OCI-LY1 (cell line): ENCODE measurements around the gene SLC6A9.

ENCODE experiments used
- H2AFZ ChIP-seq: fragments of 200-600 bp; sonication (generic), shearing (Covaris generic); 2 replicates; pipeline ENCODE4 v1.6.0; 2014; ENCODE audit warnings: antibody characterized with exemption, mild to moderate bottlenecking, low read length
- H3F3A ChIP-seq: fragments of 200-600 bp; sonication (generic), shearing (Covaris generic); 2 replicates; pipeline ENCODE4 v1.6.0; 2014; ENCODE audit warnings: mild to moderate bottlenecking, antibody characterized with exemption, low read length, moderate library complexity; ENCODE audit not compliant: insufficient read depth
- H3K27ac ChIP-seq: fragments of 200-600 bp; sonication (generic); 2 replicates; pipeline ENCODE4 v1.5.1; 2014; ENCODE audit warnings: low read length, mixed run types, mild to moderate bottlenecking, low read depth; ENCODE audit not compliant: poor library complexity, severe bottlenecking
- H3K27me3 ChIP-seq: fragments of 200-600 bp; sonication (generic); 2 replicates; pipeline ENCODE4 v1.6.0; 2014; ENCODE audit warnings: antibody characterized with exemption, mild to moderate bottlenecking, low read length, moderate library complexity; ENCODE audit not compliant: insufficient read depth
- H3K36me3 ChIP-seq: fragments of 200-600 bp; sonication (generic); 2 replicates; pipeline ENCODE4 v1.6.1; 2014; ENCODE audit warnings: mild to moderate bottlenecking, antibody characterized with exemption, low read length, moderate library complexity, mixed read lengths; ENCODE audit not compliant: insufficient read depth
- H3K4me1 ChIP-seq: fragments of 200-600 bp; sonication (generic); 2 replicates; pipeline ENCODE4 v1.5.1; 2014; ENCODE audit warnings: mild to moderate bottlenecking, low read length, moderate library complexity; ENCODE audit not compliant: insufficient read depth, severe bottlenecking
- H3K4me2 ChIP-seq: fragments of 200-600 bp; sonication (generic), shearing (Covaris generic); 2 replicates; pipeline ENCODE4 v1.6.1; 2014; ENCODE audit warnings: low read length
- H3K4me3 ChIP-seq: fragments of 200-600 bp; sonication (generic); 2 replicates; pipeline ENCODE4 v1.5.1; 2014; ENCODE audit warnings: low read length, low read depth, mild to moderate bottlenecking, mixed read lengths; ENCODE audit not compliant: poor library complexity, severe bottlenecking
- H3K79me2 ChIP-seq: fragments of 200-600 bp; shearing (Covaris generic); 2 replicates; pipeline ENCODE4 v1.6.1; 2016; ENCODE audit warnings: mixed run types, low read length, mixed read lengths; ENCODE audit not compliant: insufficient read depth
- H3K9ac ChIP-seq: fragments of 200-600 bp; sonication (generic), shearing (Covaris generic); 2 replicates; pipeline ENCODE4 v1.6.1; 2014; ENCODE audit warnings: mild to moderate bottlenecking, low read length, mixed read lengths
- H3K9me2 ChIP-seq: fragments of 200-600 bp; sonication (generic), shearing (Covaris generic); 2 replicates; pipeline ENCODE4 v1.6.1; 2014; ENCODE audit warnings: low read depth, mild to moderate bottlenecking, low read length, mixed read lengths
- H3K9me3 ChIP-seq: fragments of 200-600 bp; shearing (Covaris generic); 2 replicates; pipeline ENCODE4 v1.6.1; 2014; ENCODE audit warnings: low read length, mixed read lengths
- H4K20me1 ChIP-seq: fragments of 200-600 bp; sonication (generic), shearing (Covaris generic); 2 replicates; pipeline ENCODE4 v1.6.0; 2016; ENCODE audit warnings: mild to moderate bottlenecking, low read length; ENCODE audit not compliant: insufficient read depth
- EZH2 ChIP-seq: fragments of 200-600 bp; sonication (generic), shearing (Covaris generic); IDR thresholded peaks from 2 replicates; pipeline ENCODE4 v1.8.0; 2017; ENCODE audit warnings: borderline replicate concordance, mixed run types, mild to moderate bottlenecking, antibody characterized with exemption, low read length, moderate library complexity, mixed read lengths
- TF ChIP-seq, protein P1 (sequence below): fragments of 200-600 bp; sonication (generic), shearing (Covaris generic); IDR thresholded peaks from 2 replicates; pipeline ENCODE4 v1.5.1; 2017; ENCODE audit warnings: mild to moderate bottlenecking, antibody characterized with exemption, low read length, moderate library complexity, mixed read lengths

The SLC6A9 gene

GRCh38 chr1:44036409-44037139, 5.3 kb upstream of the SLC6A9 start:
- H3K4me1 ChIP-seq: no peaks in the 10 kb centered on the region
- no peak overlapping the region for H3K9ac ChIP-seq

GRCh38 chr1:44035726-44036408, 4.6 kb upstream of the SLC6A9 start:
- no peaks in the 10 kb centered on the region for H3K36me3 ChIP-seq
- H4K20me1 ChIP-seq: no peaks in the 10 kb centered on the region
- H2AFZ ChIP-seq: no peak overlapping the region
- H3K4me3 ChIP-seq: no peak overlapping the region
- no peaks in the 10 kb centered on the region for H3K9me2 ChIP-seq
- H3K4me1 ChIP-seq: peaks cover 6% of the 10 kb centered on the region
- no peaks in the 10 kb centered on the region for H3K9me3 ChIP-seq
- H3F3A ChIP-seq: no peaks in the 10 kb centered on the region
- no peak overlapping the region for H3K9ac ChIP-seq
- no peak overlapping the region for H3K4me2 ChIP-seq
- no peak overlapping the region for H3K27ac ChIP-seq
- TF ChIP-seq, protein P1, sequence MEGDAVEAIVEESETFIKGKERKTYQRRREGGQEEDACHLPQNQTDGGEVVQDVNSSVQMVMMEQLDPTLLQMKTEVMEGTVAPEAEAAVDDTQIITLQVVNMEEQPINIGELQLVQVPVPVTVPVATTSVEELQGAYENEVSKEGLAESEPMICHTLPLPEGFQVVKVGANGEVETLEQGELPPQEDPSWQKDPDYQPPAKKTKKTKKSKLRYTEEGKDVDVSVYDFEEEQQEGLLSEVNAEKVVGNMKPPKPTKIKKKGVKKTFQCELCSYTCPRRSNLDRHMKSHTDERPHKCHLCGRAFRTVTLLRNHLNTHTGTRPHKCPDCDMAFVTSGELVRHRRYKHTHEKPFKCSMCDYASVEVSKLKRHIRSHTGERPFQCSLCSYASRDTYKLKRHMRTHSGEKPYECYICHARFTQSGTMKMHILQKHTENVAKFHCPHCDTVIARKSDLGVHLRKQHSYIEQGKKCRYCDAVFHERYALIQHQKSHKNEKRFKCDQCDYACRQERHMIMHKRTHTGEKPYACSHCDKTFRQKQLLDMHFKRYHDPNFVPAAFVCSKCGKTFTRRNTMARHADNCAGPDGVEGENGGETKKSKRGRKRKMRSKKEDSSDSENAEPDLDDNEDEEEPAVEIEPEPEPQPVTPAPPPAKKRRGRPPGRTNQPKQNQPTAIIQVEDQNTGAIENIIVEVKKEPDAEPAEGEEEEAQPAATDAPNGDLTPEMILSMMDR: no peak
- no peak for TF ChIP-seq EZH2
- H3K79me2 ChIP-seq: no peaks in the 10 kb centered on the region
- no peaks in the 10 kb centered on the region for H3K27me3 ChIP-seq

More at GRCh38 chr1:44036409-44037139, 5.3 kb upstream of the SLC6A9 start:
- Histone ChIP-seq H2AFZ (no peak overlapping the region), H3K36me3 (no peaks in the 10 kb centered on the region), H3K9me2 (no peaks in the 10 kb centered on the region), H3K4me3 (no peak overlapping the region), H3K27ac (no peak overlapping the region), H3F3A (no peaks in the 10 kb centered on the region), H3K9me3 (no peaks in the 10 kb centered on the region), H3K79me2 (no peaks in the 10 kb centered on the region), H3K27me3 (no peaks in the 10 kb centered on the region), H4K20me1 (no peaks in the 10 kb centered on the region), H3K4me2 (no peak overlapping the region)
- TF ChIP-seq, protein P1: peak; percentile 93
- no peak for TF ChIP-seq EZH2

DNA sequence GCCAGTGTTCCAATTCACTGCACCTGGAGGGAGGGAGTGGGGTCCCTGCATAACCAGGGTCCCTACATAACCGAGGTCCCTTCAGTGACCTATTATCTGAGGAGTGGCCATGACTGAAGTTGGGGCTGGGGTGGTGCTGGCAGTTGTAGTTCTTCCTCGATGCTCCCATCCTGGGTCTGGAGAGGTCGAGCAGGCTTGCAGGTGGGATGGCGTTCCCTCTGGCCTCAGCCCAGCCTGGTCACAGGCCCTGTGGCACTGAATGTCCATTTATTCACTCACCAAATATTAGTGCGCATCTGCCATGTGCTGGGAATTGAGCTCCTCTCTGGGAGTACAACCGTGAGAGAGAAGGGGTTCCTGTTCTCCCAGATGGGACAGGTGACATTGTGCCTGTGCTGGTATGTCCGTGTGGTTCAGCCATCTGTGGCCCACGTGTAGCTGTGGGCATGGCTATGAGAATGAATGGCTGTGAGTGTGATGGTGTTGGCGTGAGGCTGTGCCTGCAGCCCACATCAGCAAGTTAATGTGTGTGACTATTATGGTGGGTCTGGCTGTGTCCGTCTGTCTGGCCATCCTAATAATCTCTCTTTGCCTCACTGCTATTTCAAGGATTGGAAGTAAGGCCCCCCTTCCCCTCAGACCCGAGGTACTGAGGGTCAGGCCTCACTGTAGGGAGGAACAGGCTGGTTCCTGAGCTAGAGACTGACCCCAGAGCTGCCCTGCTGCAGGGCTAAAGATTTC, 3.9 kb upstream of the SLC6A9 start:
- H4K20me1 ChIP-seq: no peaks in the 10 kb centered on the region
- no peak overlapping the region for H3K27ac ChIP-seq
- TF ChIP-seq EZH2: no peak
- TF ChIP-seq, protein P1: no peak
- no peaks in the 10 kb centered on the region for H3K9me3 ChIP-seq
- peaks cover 8% of the 10 kb centered on the region for H3K4me1 ChIP-seq
- no peaks in the 10 kb centered on the region for H3K9me2 ChIP-seq
- H3K4me3 ChIP-seq: no peak overlapping the region
- no peak overlapping the region for H2AFZ ChIP-seq
- no peaks in the 10 kb centered on the region for H3K27me3 ChIP-seq
- no peak overlapping the region for H3K4me2 ChIP-seq
- H3K36me3 ChIP-seq: no peaks in the 10 kb centered on the region
- H3K79me2 ChIP-seq: no peaks in the 10 kb centered on the region
- H3K9ac ChIP-seq: no peak overlapping the region
- H3F3A ChIP-seq: no peaks in the 10 kb centered on the region
